DMS 273 treated with DMSO at 0.1 percent for 48 hours (cell line): ENCODE measurements around the gene TANC1.
A peak's percentile ranks its signal among the peaks of the same experiment; 100 is the strongest.

ENCODE experiments used
- DNase-seq: peaks from one replicate; lab custom pipeline; 2025; lab: John Stamatoyannopoulos, UW

The TANC1 gene

GRCh38 chr2:158968396-158969161 lies at the start of gene TANC1:
Gene TANC1 (plus strand): TSS chr2:158968640. CDS start chr2:159065911, 97,271 bp downstream.
- DNase-seq: peak; percentile 76

DNA sequence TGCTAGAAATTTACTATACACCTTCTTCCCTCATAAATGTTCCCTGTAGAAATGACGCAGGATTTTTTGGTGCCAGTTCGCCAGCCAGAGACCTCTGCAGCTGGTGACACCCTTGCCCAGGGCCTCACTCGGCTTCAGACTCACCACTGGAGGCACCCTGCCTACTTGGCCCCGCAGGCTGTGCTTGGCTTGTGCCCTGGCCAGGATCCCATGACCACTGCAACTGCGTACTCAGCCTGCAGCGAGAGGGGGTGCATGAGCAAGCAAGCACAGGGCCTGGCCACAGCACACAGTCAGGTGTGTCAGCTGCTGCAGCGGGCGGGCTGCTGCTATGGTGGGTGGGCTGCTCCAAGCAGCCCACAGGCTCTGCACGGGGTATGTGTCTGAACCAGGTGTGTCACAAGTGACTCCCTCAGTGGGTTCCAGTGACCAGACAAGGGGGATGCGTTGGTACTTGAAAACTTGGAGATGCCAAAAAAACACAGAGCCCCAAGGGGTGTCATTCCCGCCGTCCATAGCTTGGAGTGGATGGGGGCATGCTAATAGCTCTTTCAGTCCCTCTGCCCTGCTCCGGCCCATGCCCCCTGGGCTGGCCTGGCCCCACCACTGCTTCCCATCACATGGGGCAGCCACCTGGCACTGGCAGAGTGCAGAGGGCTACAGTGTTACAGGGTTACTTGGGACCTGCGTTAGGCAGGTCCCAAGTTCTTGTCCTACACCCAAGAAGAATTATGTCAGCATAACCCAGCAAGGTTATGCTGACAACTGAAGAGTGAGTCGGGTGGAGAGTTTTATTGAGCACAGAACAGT lies 46.6 kb upstream of the TANC1 start:
- no peak for DNase-seq

DNA sequence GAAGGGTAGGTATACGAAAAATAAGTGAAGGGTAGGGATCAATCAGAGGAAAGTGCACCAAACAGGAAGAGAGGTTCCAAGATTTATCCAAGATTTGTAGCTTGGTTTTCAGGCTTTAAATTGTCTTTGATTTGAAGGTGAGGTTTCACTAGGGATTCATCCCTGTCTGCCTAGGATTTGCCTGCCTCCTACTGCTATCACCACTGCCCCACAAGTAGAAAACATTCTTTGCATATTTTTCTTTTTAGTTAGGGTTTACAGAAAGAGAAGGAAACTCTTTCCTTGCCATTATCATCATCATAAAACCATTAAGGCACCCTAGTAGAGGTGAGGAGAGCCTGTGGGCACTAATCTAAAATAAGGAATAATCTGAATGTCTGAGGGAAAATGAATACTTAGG lies 45.8 kb upstream of the TANC1 start:
- no peak for DNase-seq

GRCh38 chr2:158923180-158923594 lies 45.3 kb upstream of the TANC1 start:
- DNase-seq: no peak

- DNase-seq: no peak
These were observed 44.8 kb upstream of the TANC1 start for GRCh38 chr2:158923641-158924040.

DNA sequence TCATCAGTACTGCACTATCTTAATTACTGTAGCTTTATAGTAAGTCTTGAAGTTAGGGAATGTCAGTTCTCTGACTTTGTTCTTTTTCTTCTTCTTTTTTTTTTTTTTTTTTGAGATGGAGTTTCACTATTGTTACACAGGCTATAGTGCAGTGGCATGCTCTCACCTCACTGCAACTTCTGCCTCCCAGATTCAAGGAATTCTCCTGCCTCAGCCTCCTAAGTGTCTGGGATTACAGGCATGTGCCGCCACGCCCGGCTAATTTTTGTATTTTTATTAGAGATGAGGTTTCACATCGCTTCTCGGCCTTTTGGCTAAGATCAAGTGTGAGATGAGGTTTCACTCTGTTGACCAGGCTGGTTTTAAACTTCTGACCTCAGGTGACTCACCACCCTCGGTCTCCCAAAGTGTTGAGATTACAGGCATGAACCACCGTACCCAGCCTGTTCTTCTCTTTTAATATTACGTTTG lies 41.9 kb upstream of the TANC1 start:
- DNase-seq: no peak

DNA sequence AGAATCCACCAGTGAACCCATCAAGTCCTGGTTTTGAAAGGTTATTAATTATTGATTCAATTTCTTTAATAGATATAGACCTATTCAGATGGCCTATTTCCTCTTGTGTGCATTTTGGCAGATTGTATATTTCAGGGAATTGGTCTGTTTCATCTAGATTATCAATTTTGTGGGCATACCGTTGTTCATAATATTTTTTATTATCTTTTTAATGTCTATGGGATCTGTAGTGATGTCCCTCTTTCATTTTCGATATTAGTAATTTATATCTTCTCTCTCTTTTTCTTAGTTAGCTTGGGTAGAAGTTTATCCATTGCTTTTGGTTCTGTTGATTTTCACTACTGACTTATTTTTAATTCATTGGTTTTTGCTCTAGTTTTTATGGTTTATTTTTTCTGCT lies 39.9 kb upstream of the TANC1 start:
- DNase-seq: no peak

DNA sequence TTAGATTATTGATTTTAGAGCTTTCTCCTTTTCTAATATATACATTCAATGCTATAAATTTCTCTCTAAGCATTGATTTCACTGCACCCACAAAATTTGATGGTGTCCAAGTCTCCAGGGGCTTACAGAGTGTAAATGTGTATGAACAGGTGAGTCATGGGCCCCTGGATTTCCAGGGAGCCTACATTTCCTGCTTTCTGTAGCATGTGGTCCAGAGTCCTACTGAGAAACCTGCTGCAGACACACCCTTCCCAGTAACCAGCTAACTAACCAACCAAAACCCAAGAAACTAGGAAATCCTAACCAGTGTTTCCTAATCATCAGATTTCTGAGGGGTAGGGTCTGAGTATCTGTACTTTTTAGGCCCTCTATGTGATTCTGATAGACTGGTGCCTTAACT lies 39.5 kb upstream of the TANC1 start:
- DNase-seq: no peak

- DNase-seq: no peak
These were observed 36.9 kb upstream of the TANC1 start for GRCh38 chr2:158931572-158931971.

DNA sequence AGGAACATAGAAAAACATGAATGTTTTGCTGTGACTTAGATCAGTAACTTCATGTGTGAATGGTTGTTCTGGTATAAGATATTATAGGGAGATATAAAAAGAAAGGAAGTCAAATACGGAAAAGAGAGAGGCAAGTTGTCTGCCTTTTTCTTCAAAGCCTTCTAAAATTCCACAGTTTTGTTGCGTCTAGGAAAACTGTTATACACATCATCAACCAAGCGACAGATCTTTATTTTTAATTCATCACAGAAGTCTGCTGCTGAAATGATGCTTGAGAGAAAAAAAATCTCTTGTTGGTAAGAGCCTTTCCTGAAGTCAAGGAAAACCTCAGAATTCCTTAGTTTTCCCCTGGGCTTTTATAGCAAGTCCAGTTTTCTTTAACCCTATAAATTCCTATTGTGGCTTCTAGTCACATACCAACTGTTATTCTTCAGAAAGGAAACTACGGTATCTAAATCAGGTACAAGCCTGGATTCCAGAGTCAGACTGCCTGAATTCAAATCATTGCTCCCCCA lies 36.3 kb upstream of the TANC1 start:
- no peak for DNase-seq

GRCh38 chr2:158934170-158934569 lies 34.3 kb upstream of the TANC1 start:
- DNase-seq: no peak

- DNase-seq: no peak
These were observed 32.8 kb upstream of the TANC1 start for GRCh38 chr2:158935617-158936016.

DNA sequence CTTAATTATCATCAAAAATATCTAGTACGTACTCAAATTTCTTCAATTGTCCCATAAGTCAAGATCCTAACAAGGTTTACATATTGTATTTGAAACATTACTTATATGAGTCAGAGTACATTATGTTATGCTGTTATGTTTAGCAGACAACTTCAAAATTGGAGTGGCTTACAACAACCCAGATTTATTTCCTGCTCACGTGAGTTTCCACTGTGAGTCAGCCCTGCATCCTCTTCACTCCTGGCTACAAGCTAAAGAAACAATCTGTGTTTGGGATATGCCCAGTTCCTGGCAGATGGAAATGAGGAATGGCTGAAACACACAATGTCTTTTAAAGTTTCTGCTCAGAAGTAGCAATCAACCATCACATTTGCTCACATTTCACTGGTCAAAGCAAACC lies 31.5 kb upstream of the TANC1 start:
- DNase-seq: no peak

- DNase-seq: no peak
These were observed 28.1 kb upstream of the TANC1 start for GRCh38 chr2:158940356-158940755.

DNA sequence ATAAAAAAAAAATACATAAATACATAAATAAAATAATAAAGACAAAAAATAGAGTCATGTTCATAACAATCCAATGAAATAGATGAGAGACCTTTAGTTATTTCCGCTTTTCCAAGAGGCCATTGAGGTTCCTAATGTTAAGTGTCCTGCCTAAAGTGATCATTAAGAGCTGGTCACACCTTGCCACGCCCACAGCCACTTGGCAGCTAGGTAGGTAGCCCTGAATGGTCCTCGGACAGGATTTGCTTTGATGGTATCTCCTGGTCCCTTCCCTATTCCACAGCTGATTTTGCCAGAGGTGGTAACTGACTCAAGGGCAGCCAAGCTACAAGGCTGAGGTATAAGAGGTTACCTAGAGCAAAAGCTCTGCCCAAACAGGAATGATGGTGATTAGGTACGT lies 24.5 kb upstream of the TANC1 start:
- DNase-seq: no peak

DNA sequence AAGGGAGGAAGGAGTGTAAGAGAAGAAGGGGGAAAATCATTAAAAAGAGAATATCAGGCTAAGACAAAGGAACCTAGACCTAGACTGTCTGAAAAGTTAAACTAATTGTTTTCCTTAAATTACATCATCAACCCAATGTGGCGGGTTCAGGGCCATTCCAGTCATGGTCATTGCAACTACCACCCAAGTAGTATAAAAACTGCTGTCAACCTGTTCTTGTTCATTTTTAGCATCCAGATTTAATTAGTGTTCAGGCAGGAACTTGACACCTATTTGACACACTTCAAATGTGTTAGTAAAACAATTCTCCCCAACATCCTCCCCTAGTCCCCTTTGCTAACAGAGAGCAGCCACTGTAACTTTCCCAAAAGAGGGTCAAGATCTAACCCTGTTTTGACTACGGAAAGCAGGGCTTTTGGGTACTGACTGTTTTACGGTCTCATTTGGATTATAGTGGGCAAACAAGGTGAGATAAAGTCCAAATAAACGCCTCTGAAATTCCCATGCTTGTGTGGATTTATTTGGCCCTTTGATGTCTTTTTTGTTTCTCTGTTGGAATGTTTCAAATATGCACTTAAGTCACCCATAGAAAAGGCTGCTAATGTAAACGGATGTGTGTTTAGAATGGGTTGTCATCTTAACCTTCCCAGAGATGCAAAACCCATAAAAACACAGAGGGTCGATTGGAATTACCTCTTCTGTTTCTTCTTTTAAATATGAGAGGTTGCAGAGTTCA lies 19.3 kb upstream of the TANC1 start:
- no peak for DNase-seq

DNA sequence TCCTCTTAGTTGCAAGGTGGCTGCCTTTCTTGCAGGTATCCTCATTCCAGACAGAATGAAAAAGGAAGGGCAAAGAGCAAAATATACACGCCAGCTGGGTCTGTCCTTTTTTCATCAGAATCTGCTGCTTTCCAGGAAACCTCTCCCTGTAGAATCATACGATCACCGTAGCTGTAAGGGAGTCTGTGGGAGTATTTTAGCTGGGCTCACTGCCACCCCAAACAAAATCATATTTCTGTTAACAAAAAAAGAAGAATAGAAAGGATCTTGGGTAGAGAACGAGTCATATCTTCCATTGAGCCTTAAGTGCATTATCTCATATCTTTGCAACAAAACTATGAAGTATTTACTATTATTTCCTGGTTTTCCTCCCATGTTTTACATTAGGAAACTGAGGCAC lies 15.0 kb upstream of the TANC1 start:
- no peak for DNase-seq

DNA sequence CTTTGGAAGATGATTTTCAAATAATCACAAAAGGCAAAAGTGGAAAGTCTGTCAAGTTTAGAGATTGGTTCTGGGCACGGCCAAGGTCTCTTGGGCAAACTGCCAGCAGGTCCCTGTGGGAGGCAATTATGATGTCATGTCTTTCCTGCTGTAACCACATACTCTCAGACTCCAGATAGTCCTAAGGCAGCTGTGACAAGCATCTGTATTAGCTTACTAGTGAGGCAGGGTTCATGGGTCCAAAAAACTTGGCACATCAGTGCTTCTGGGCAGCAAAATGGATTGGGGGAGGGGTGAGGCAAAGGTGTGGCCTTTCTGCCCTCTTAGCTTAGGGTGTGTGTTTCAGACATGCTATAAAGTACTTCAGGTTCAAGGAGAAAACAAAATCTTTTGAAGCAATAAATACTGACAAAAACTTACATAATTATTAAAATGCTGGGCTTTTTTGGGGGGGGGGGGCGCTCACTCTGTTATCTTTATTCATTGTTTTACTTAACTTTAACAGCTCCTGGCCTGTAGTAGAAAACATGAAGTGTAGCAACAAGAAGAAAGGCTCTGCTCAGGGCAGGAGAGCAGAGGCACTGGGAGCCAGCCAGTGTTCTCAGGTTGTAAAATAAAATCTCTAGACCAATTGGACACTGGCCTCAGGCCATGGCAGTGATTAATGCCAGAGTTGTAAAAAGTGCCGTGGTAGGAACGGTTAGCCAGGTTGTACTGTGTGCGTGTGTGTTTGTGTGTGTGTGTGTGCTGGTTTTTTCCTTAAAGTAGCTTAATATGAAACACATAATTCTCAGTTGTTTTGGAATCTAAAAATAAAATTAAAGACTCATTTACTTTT lies 14.3 kb upstream of the TANC1 start:
- DNase-seq: peak; percentile 86

DNA sequence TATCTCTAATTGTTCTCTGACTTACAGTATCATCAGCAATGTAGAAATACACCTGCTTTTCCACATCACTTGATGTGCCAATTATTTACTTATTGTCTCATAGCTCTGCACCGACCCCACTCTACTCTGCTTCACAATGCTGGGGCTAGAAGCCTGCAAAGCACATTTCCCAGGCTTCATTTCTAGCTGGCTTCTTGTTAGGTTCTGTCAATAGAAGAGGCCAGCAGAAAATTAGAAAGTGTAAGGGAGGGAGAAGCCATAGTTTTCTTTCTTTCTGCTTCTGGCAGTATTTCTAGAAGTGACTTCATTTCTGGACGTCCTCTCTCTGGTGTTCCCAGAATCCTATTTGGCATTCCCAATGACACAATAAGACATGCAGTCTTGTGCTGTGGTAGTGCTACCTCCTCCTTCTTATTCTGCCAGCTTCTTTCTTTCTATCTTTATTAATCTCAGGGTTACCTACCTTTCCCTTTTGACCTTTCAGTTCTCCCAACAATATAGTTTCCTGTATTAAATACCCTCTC lies 12.5 kb upstream of the TANC1 start:
- no peak for DNase-seq

DNA sequence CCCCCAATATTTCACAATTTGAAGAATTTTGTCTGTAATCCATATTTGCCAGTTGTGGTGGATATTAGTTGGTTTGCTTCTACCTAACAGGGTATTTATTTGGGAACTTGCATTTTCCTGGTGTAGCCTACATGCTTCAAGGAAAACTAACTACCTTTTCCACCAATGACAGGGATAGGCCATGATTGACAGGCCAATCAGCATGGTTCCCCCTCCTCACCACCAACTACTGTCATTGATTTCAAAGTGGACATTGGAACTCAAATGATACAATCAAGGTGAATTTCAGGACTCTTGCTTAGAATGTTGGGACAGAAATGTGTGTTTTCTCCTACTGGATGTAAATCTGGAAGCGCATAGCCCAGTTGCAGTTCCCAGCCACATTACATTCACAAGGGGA lies 10.1 kb upstream of the TANC1 start:
- no peak for DNase-seq

GRCh38 chr2:158960193-158960592 lies 8.2 kb upstream of the TANC1 start:
- no peak for DNase-seq
